ENCODE results near the gene FAM83G. TPM values are rescaled to one million over a fixed set of nuclear protein-coding genes. Genes with fewer than 3 reads are reported as not detected.

FAM83G gene
- total and polyA plus RNA-seq, 5 donors from 2014 or later, result 3.7 to 10.7 (median 5.9) TPM

GRCh38 chr17:18980682-18981334 is 23.8 kb downstream of the FAM83G start:
- no peaks in the 10 kb centered on the region for H3K27me3 ChIP-seq (ENCODE audit: control insufficient read depth, insufficient read depth, low read length)
- H3K9me3 ChIP-seq (ENCODE audit: control insufficient read depth in 2 of 2, low read length in 2 of 2), result no peaks in the 10 kb centered on the region
- H3K27me3 Mint-ChIP-seq, result no peaks in the 10 kb centered on the region
- H3K4me3 ChIP-seq (ENCODE audit: low read depth, low read length), result no peak overlapping the region
- peak overlapping the region in 2 of 3 donors; percentile 5 to 20 for H3K27ac Mint-ChIP-seq
- no peaks in the 10 kb centered on the region for H3K4me1 ChIP-seq (ENCODE audit: control insufficient read depth, insufficient read depth, low read length, poor library complexity, severe bottlenecking)
- ATAC-seq (ENCODE audit: low read depth in 2 of 2) (no peak), DNase-seq (no peak)
- H3K9me3 Mint-ChIP-seq, result peaks cover 0 to 2% (median 0%) of the 10 kb centered on the region in 7 donors
- peaks cover 0 to 1% (median 0%) of the 10 kb centered on the region in 4 donors for H3K4me1 Mint-ChIP-seq
- no peak overlapping the region for H3K27ac ChIP-seq (ENCODE audit: insufficient read depth, low read length, poor library complexity, severe bottlenecking)
- H3K36me3 ChIP-seq (ENCODE audit: control insufficient read depth, insufficient read depth, low read length), result peaks cover 30% of the 10 kb centered on the region
- H3K36me3 Mint-ChIP-seq, result peaks cover 8% of the 10 kb centered on the region
- no peak overlapping the region for H3K4me3 Mint-ChIP-seq

- Histone ChIP-seq H3K9me3 (ENCODE audit: control insufficient read depth in 2 of 2, low read length in 2 of 2) (no peaks in the 10 kb centered on the region), H3K4me3 (ENCODE audit: low read depth, low read length) (no peak overlapping the region), H3K36me3 (ENCODE audit: control insufficient read depth, insufficient read depth, low read length) (peaks cover 30% of the 10 kb centered on the region), H3K27me3 (ENCODE audit: control insufficient read depth, insufficient read depth, low read length) (no peaks in the 10 kb centered on the region), H3K27ac (ENCODE audit: insufficient read depth, low read length, poor library complexity, severe bottlenecking) (no peak overlapping the region), H3K4me1 (ENCODE audit: control insufficient read depth, insufficient read depth, low read length, poor library complexity, severe bottlenecking) (no peaks in the 10 kb centered on the region)
- Mint-ChIP-seq H3K4me1 (peaks cover 0 to 1% (median 0%) of the 10 kb centered on the region in 4 donors), H3K27me3 (no peaks in the 10 kb centered on the region), H3K9me3 (peaks cover 0 to 2% (median 0%) of the 10 kb centered on the region in 7 donors), H3K27ac (no peak overlapping the region), H3K36me3 (peaks cover 8% of the 10 kb centered on the region), H3K4me3 (no peak overlapping the region)
- ATAC-seq (ENCODE audit: low read depth in 2 of 2), result no peak
- DNase-seq, result no peak
Observed at GRCh38 chr17:18978655-18979054, 25.9 kb downstream of the FAM83G start.

GRCh38 chr17:18978050-18978449 is 26.5 kb downstream of the FAM83G start:
- Histone ChIP-seq H3K9me3 (ENCODE audit: control insufficient read depth in 2 of 2, low read length in 2 of 2) (no peaks in the 10 kb centered on the region), H3K27ac (ENCODE audit: insufficient read depth, low read length, poor library complexity, severe bottlenecking) (no peak overlapping the region), H3K4me3 (ENCODE audit: low read depth, low read length) (no peak overlapping the region), H3K4me1 (ENCODE audit: control insufficient read depth, insufficient read depth, low read length, poor library complexity, severe bottlenecking) (no peaks in the 10 kb centered on the region), H3K27me3 (ENCODE audit: control insufficient read depth, insufficient read depth, low read length) (no peaks in the 10 kb centered on the region), H3K36me3 (ENCODE audit: control insufficient read depth, insufficient read depth, low read length) (peaks cover 30% of the 10 kb centered on the region)
- DNase-seq, result no peak
- peaks cover 0 to 1% (median 0%) of the 10 kb centered on the region in 4 donors for H3K4me1 Mint-ChIP-seq
- H3K27ac Mint-ChIP-seq, result no peak overlapping the region
- no peak for ATAC-seq (ENCODE audit: low read depth in 2 of 2)
- peaks cover 8% of the 10 kb centered on the region for H3K36me3 Mint-ChIP-seq
- no peaks in the 10 kb centered on the region for H3K27me3 Mint-ChIP-seq
- peaks cover 0 to 2% (median 0%) of the 10 kb centered on the region in 7 donors for H3K9me3 Mint-ChIP-seq
- H3K4me3 Mint-ChIP-seq, result no peak overlapping the region

GRCh38 chr17:18977646-18978045 is 26.9 kb downstream of the FAM83G start:
- Mint-ChIP-seq H3K4me3 (no peak overlapping the region), H3K4me1 (peaks cover 0 to 1% (median 0%) of the 10 kb centered on the region in 4 donors), H3K36me3 (peaks cover 8% of the 10 kb centered on the region), H3K27me3 (no peaks in the 10 kb centered on the region), H3K9me3 (peaks cover 0 to 2% (median 0%) of the 10 kb centered on the region in 7 donors), H3K27ac (no peak overlapping the region)
- ATAC-seq (ENCODE audit: low read depth in 2 of 2) (no peak), DNase-seq (no peak)
- Histone ChIP-seq H3K27me3 (ENCODE audit: control insufficient read depth, insufficient read depth, low read length) (no peaks in the 10 kb centered on the region), H3K4me1 (ENCODE audit: control insufficient read depth, insufficient read depth, low read length, poor library complexity, severe bottlenecking) (no peaks in the 10 kb centered on the region), H3K9me3 (ENCODE audit: control insufficient read depth in 2 of 2, low read length in 2 of 2) (no peaks in the 10 kb centered on the region), H3K4me3 (ENCODE audit: low read depth, low read length) (no peak overlapping the region), H3K27ac (ENCODE audit: insufficient read depth, low read length, poor library complexity, severe bottlenecking) (no peak overlapping the region), H3K36me3 (ENCODE audit: control insufficient read depth, insufficient read depth, low read length) (peaks cover 30% of the 10 kb centered on the region)

GRCh38 chr17:18977021-18977420 is 27.5 kb downstream of the FAM83G start:
- Histone ChIP-seq H3K4me1 (ENCODE audit: control insufficient read depth, insufficient read depth, low read length, poor library complexity, severe bottlenecking) (no peaks in the 10 kb centered on the region), H3K27ac (ENCODE audit: insufficient read depth, low read length, poor library complexity, severe bottlenecking) (no peak overlapping the region), H3K27me3 (ENCODE audit: control insufficient read depth, insufficient read depth, low read length) (no peaks in the 10 kb centered on the region), H3K36me3 (ENCODE audit: control insufficient read depth, insufficient read depth, low read length) (peaks cover 30% of the 10 kb centered on the region), H3K4me3 (ENCODE audit: low read depth, low read length) (no peak overlapping the region), H3K9me3 (ENCODE audit: control insufficient read depth in 2 of 2, low read length in 2 of 2) (no peaks in the 10 kb centered on the region)
- ATAC-seq (ENCODE audit: low read depth in 2 of 2) (no peak), DNase-seq (no peak)
- H3K36me3 Mint-ChIP-seq, result peaks cover 8% of the 10 kb centered on the region
- peaks cover 0 to 1% (median 0%) of the 10 kb centered on the region in 4 donors for H3K4me1 Mint-ChIP-seq
- no peak overlapping the region for H3K4me3 Mint-ChIP-seq
- no peak overlapping the region for H3K27ac Mint-ChIP-seq
- H3K27me3 Mint-ChIP-seq, result no peaks in the 10 kb centered on the region
- H3K9me3 Mint-ChIP-seq, result peaks cover 0 to 2% (median 0%) of the 10 kb centered on the region in 7 donors

- peaks cover 0 to 1% (median 0%) of the 10 kb centered on the region in 4 donors for H3K4me1 Mint-ChIP-seq
- Histone ChIP-seq H3K27me3 (ENCODE audit: control insufficient read depth, insufficient read depth, low read length) (no peaks in the 10 kb centered on the region), H3K9me3 (ENCODE audit: control insufficient read depth in 2 of 2, low read length in 2 of 2) (no peaks in the 10 kb centered on the region), H3K36me3 (ENCODE audit: control insufficient read depth, insufficient read depth, low read length) (peaks cover 30% of the 10 kb centered on the region), H3K27ac (ENCODE audit: insufficient read depth, low read length, poor library complexity, severe bottlenecking) (no peak overlapping the region), H3K4me1 (ENCODE audit: control insufficient read depth, insufficient read depth, low read length, poor library complexity, severe bottlenecking) (no peaks in the 10 kb centered on the region), H3K4me3 (ENCODE audit: low read depth, low read length) (no peak overlapping the region)
- H3K36me3 Mint-ChIP-seq, result peaks cover 8% of the 10 kb centered on the region
- DNase-seq (no peak), ATAC-seq (ENCODE audit: low read depth in 2 of 2) (no peak)
- no peaks in the 10 kb centered on the region for H3K27me3 Mint-ChIP-seq
- H3K9me3 Mint-ChIP-seq, result peaks cover 0 to 2% (median 0%) of the 10 kb centered on the region in 7 donors
- peak overlapping the region in 1 of 3 donors; percentile 14 for H3K27ac Mint-ChIP-seq
- no peak overlapping the region for H3K4me3 Mint-ChIP-seq
Observed at GRCh38 chr17:18976201-18976600, 28.4 kb downstream of the FAM83G start.

- Histone ChIP-seq H3K4me1 (ENCODE audit: control insufficient read depth, insufficient read depth, low read length, poor library complexity, severe bottlenecking) (no peaks in the 10 kb centered on the region), H3K4me3 (ENCODE audit: low read depth, low read length) (no peak overlapping the region), H3K27me3 (ENCODE audit: control insufficient read depth, insufficient read depth, low read length) (no peaks in the 10 kb centered on the region), H3K27ac (ENCODE audit: insufficient read depth, low read length, poor library complexity, severe bottlenecking) (no peak overlapping the region), H3K9me3 (ENCODE audit: control insufficient read depth in 2 of 2, low read length in 2 of 2) (no peaks in the 10 kb centered on the region), H3K36me3 (ENCODE audit: control insufficient read depth, insufficient read depth, low read length) (peaks cover 27% of the 10 kb centered on the region)
- no peak for DNase-seq
- no peak overlapping the region for H3K4me3 Mint-ChIP-seq
- H3K27ac Mint-ChIP-seq, result no peak overlapping the region
- peaks cover 0 to 2% (median 0%) of the 10 kb centered on the region in 7 donors for H3K9me3 Mint-ChIP-seq
- ATAC-seq (ENCODE audit: low read depth in 2 of 2), result no peak
- H3K4me1 Mint-ChIP-seq, result peaks cover 0 to 1% (median 0%) of the 10 kb centered on the region in 4 donors
- H3K36me3 Mint-ChIP-seq, result peaks cover 8% of the 10 kb centered on the region
- no peaks in the 10 kb centered on the region for H3K27me3 Mint-ChIP-seq
Observed at GRCh38 chr17:18975597-18975996, 29.0 kb downstream of the FAM83G start.

All from CD4-positive, CD25-positive, alpha-beta regulatory T cell (primary cell).